PFSK-1 (cell line): ENCODE results near the gene MTG1.

ENCODE experiments used
- FOXP2 ChIP-seq: optimal IDR thresholded peaks from 2 replicates; pipeline ENCODE3; 2011; ENCODE audit warnings: borderline replicate concordance, control low read depth, inconsistent platforms; ENCODE audit not compliant: insufficient read depth; ENCODE audit errors: extremely low read length, extremely low read depth
- POLR2AphosphoS5 ChIP-seq: IDR thresholded peaks from 2 replicates; pipeline ENCODE4 v1.6.1; 2012; ENCODE audit warnings: low read depth, mild to moderate bottlenecking, control low read depth, low read length, moderate library complexity
- SIN3A ChIP-seq: IDR thresholded peaks from 2 replicates; pipeline ENCODE4 v1.6.1; 2012; ENCODE audit warnings: mild to moderate bottlenecking, low read length, moderate library complexity, borderline replicate concordance; ENCODE audit not compliant: insufficient read depth
- TAF1 ChIP-seq: IDR thresholded peaks from 2 replicates; pipeline ENCODE4 v1.6.1; 2012; ENCODE audit warnings: low read length, control low read depth, borderline replicate concordance; ENCODE audit not compliant: insufficient read depth
- TF ChIP-seq, protein P1 (sequence below), 2 experiments: IDR thresholded peaks; 2 replicates each; pipeline versions ENCODE4 v1.6.1 to v1.8.0; 2011 to 2012; ENCODE audit warnings: low read depth in 2 of 2, low read length in 2 of 2, control low read depth in 1 of 2, inconsistent platforms in 1 of 2, mild to moderate bottlenecking in 1 of 2, moderate library complexity in 1 of 2; ENCODE audit not compliant: insufficient read depth in 1 of 2

DNA sequence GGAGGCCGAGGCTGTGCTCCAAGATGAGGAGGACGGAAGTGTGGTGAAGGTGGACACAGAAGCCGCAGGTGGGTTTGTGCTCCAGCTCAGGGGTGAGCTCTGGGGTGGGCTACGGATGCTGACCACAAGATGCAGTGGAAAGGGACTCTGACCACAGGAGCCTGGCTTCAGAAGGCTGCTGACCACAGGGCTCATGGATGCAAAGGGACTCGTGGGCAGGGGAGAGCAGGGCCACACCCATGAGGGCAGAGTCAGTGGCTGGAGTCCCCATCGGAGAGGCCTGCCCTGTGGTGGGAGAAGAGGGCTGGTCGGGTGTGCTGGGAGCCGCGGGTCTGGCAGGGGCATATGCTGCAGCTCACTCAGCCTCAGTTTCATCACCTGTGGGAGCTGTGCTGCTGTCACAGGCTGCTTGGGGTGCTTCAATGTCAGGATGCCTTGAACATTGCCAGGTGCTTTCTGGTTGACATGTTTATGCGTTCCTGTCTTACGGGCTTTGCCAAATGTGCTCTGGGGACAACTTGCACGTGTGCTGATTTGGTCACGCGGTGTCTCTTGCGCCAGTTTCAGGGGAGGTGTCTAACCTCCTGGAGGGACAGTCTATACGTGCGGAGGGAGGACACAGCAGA, 73.4 kb downstream of the MTG1 start:
- TF ChIP-seq, protein P1, sequence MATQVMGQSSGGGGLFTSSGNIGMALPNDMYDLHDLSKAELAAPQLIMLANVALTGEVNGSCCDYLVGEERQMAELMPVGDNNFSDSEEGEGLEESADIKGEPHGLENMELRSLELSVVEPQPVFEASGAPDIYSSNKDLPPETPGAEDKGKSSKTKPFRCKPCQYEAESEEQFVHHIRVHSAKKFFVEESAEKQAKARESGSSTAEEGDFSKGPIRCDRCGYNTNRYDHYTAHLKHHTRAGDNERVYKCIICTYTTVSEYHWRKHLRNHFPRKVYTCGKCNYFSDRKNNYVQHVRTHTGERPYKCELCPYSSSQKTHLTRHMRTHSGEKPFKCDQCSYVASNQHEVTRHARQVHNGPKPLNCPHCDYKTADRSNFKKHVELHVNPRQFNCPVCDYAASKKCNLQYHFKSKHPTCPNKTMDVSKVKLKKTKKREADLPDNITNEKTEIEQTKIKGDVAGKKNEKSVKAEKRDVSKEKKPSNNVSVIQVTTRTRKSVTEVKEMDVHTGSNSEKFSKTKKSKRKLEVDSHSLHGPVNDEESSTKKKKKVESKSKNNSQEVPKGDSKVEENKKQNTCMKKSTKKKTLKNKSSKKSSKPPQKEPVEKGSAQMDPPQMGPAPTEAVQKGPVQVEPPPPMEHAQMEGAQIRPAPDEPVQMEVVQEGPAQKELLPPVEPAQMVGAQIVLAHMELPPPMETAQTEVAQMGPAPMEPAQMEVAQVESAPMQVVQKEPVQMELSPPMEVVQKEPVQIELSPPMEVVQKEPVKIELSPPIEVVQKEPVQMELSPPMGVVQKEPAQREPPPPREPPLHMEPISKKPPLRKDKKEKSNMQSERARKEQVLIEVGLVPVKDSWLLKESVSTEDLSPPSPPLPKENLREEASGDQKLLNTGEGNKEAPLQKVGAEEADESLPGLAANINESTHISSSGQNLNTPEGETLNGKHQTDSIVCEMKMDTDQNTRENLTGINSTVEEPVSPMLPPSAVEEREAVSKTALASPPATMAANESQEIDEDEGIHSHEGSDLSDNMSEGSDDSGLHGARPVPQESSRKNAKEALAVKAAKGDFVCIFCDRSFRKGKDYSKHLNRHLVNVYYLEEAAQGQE (IDR thresholded peaks at IDR 0.05; ENCODE audit: insufficient read depth in 1 of 2, low read depth in 2 of 2, low read length in 2 of 2), result no peak
- no peak for TF ChIP-seq POLR2AphosphoS5
- no peak for TF ChIP-seq SIN3A
- TF ChIP-seq TAF1, result no peak
- TF ChIP-seq FOXP2, result no peak
